IMR-90 (cell line): ENCODE measurements around the gene BEGAIN.

Source experiments
- CTCF ChIP-seq: conservative IDR thresholded peaks from 2 replicates; pipeline ENCODE4 v1.5.1; 2012; ENCODE audit warnings: mild to moderate bottlenecking, low read depth, low read length, improper control_type of control experiment
- ELK1 ChIP-seq: fragments of 150-350 bp; IDR thresholded peaks from 2 replicates; pipeline ENCODE4 v1.6.1; 2016; ENCODE audit warnings: low read depth, mild to moderate bottlenecking, low read length, moderate library complexity, borderline replicate concordance
- MAFK ChIP-seq: IDR thresholded peaks from 2 replicates; pipeline ENCODE4 v1.6.1; 2012; ENCODE audit warnings: low read depth, low read length, improper control_type of control experiment
- RFX5 ChIP-seq: IDR thresholded peaks from 2 replicates; pipeline ENCODE4 v1.8.0; 2012; ENCODE audit warnings: low read depth, mild to moderate bottlenecking, low read length, moderate library complexity
- SMC3 ChIP-seq: fragments of 150-350 bp; IDR thresholded peaks from 2 replicates; pipeline ENCODE4 v1.6.1; 2016; ENCODE audit warnings: low read depth, mild to moderate bottlenecking, antibody characterized with exemption, low read length, moderate library complexity
- USF2 ChIP-seq: fragments of 150-350 bp; IDR thresholded peaks from 2 replicates; pipeline ENCODE4 v1.6.1; 2017; ENCODE audit warnings: mild to moderate bottlenecking, antibody characterized with exemption, low read length, low read depth

GRCh38 chr14:100561005-100561404, 26.2 kb downstream of the BEGAIN start:
- TF ChIP-seq CTCF: no peak
- TF ChIP-seq USF2: no peak
- no peak for TF ChIP-seq SMC3
- TF ChIP-seq MAFK: no peak
- no peak for TF ChIP-seq ELK1
- no peak for TF ChIP-seq RFX5
